ENCODE results near the gene MZF1.
"Not testable (repeated sequence)": the region's sequence is repeated elsewhere in the genome, so short reads cannot be mapped to it uniquely, and the experiment has no call there.

The MZF1 gene

GRCh38 chr19:58554494-58555368, 18.4 kb downstream of the MZF1 start, which contains the start of gene CHMP2A:
Gene CHMP2A, minus strand, starts transcription at chr19:58555105. Its CDS starts 893 bp downstream, at chr19:58554212.
- no peak for DNase-seq

DNA sequence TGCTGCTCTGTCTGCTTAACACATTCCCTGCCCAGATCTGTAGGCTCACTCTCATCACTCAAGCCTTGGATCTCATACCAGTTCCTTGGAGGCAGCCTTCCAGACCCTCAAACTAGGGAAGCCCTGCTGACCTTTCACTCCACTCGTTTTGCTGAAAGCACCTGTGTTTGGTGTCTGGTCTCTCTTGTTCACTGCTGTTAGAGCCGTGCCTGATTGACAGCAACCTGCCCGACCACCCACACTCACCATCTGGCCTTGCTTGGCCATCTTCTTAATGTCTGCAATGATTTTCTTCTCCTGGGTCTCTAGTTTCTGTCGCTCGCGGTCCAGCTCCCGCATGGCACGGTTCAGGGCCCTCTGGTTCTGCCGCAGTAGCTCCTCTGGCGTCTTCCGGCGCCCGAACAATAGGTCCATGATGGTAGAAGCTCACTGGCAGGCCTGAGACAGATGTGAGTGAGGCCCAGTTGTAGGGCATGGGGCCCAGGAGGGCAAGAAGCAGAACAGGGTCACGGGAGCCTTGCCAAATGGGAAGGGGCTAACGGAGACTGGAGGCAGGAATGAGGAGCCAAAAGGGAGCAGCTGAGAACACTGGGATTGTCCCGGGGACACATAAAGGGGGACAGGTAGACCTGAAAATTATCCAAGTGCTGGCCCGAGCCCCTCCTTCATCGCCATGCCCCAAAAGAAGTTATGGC, 19.2 kb downstream of the MZF1 start:
- DNase-seq = no peak

DNA sequence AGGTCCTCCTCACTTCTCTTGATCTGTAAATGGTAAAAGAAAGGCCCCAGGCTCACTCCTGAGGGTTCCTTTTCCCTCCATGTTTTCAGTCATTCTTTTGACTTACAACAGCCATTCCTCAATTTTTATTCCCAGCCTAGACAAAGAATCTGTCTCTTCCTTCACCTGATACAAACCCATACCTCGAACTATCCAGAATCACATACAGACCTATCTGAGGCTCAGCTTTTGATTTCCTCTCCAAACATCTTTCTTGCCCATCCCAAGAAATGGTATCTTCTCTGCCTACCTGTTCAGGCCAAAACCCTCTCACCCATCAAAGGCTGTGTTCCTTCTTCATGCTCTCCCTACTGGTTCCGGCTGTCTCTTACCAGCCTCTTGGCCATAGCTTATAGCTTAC, 20.5 kb downstream of the MZF1 start:
- no peak for DNase-seq

DNA sequence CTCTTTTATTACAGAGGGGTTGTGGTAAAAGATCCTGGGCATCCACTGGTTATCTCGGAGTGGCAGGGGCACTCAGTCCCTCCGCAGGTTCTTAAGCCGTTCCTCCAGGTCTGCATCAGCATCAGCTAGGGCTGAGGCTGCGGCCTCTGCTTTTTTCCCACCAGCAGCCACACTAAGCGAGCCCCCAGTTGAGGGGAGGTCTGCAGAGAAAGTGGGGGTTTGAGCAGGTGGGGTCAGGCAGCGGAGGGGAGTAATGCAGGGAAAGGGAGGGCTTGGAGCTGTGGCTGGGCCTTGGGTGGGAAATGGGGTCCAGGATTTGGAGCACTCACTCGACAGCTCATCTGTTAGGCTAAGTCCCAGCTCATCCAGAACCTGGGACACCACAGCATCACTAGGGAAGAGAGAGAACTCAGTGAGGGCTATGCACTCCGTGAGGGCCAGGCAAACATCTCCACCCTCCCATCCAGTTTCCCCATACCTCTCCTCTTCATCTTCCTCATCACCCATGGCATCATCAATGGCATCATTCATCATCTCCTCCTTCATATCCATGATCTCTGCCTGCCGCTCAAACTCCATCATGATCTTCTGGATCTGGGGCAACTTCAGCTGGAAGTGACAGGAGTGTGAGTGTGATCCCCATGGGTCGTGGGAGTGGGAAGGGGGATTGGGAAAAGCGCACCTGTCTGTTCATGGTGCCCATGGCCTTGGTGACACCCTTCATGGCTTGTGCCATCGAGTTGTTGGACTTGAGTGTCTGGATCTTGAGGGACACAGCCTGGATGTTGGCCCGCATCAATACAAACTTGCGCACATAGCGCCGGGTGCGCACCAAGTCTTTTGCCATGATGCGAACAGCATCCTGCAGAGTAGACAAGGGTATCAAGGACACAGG, 21.3 kb downstream of the MZF1 start:
- DNase-seq = no peak

GRCh38 chr19:58551123-58551497, 22.0 kb downstream of the MZF1 start:
- no peak for DNase-seq

GRCh38 chr19:58550362-58551122, 22.6 kb downstream of the MZF1 start:
- no peak for DNase-seq

DNA sequence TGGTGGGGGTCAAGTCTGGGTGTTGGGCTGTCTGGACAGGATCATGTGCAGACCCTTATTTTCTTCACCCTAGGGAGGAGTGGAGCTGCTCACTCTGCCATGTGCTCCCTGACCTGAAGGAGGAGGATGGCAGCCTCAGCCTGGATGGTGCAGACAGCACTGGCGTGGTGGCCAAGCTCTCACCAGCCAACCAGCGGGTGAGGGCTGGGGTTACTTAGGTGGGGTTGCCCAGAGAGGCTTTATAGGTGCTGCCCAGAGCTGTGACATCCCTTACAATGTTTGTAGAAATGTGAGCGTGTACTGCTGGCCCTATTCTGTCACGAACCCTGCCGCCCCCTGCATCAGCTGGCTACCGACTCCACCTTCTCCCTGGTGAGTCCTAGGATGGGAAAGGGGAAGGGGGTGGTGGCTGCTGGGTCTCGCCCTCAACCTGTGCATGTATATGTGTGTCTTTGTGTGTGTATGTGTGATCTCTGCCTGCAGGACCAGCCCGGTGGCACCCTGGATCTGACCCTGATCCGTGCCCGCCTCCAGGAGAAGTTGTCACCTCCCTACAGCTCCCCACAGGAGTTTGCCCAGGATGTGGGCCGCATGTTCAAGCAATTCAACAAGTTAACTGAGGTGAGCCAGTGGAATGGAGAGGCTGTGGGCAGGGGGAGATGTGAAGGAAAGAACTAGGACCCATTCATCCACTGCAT, 23.3 kb downstream of the MZF1 start:
- DNase-seq = no peak

- DNase-seq = no peak
These were observed 24.1 kb downstream of the MZF1 start for GRCh38 chr19:58548859-58549663.

DNA sequence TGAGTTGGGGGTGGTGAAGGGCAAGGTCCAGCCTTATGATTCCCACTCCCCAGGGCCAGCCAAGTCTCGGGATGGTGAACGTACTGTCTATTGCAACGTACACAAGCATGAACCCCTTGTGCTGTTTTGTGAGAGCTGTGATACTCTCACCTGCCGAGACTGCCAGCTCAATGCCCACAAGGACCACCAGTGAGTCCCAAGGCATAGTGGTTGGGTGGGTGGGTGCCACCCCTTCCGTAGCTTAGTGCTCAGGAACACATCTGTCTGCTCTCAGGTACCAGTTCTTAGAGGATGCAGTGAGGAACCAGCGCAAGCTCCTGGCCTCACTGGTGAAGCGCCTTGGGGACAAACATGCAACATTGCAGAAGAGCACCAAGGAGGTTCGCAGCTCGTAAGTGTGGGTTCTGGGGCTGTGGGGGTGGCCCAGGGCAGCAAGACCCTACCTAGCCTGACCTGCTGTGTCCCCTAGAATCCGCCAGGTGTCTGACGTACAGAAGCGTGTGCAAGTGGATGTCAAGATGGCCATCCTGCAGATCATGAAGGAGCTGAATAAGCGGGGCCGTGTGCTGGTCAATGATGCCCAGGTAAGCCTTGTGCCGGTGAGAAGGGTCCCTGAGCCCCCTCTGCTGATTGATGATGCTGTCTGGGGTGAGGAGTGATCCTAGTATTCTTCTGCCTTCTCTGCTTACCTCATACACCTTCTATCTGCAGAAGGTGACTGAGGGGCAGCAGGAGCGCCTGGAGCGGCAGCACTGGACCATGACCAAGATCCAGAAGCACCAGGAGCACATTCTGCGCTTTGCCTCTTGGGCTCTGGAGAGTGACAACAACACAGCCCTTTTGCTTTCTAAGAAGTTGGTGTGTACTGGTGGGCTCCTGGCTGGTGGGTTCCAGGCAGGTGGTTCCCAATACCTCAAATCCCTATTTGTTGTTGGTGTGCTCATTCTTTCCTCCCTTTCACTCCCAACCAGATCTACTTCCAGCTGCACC, 25.5 kb downstream of the MZF1 start:
- no peak for DNase-seq

GRCh38 chr19:58546019-58546530, 27.1 kb downstream of the MZF1 start:
- DNase-seq = no peak

GRCh38 chr19:58545286-58546018, 27.7 kb downstream of the MZF1 start:
- no peak for DNase-seq

DNA sequence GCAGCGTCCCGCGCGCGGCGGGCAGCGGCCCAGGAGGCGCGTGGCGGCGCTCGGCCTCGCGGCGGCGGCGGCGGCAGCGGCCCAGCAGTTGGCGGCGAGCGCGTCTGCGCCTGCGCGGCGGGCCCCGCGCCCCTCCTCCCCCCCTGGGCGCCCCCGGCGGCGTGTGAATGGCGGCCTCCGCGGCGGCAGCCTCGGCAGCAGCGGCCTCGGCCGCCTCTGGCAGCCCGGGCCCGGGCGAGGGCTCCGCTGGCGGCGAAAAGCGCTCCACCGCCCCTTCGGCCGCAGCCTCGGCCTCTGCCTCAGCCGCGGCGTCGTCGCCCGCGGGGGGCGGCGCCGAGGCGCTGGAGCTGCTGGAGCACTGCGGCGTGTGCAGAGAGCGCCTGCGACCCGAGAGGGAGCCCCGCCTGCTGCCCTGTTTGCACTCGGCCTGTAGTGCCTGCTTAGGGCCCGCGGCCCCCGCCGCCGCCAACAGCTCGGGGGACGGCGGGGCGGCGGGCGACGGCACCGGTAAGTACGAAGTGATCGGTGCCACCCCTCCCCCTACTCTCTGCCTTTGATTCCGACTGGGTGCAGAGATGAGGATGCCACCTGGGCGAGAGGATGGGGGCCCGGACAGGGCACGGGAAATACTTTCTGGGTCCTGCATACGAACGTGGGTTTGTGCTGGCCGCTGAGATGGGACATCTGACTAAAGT, 28.4 kb downstream of the MZF1 start:
- DNase-seq = no peak

GRCh38 chr19:58543826-58544590, 29.1 kb downstream of the MZF1 start, which contains the start of gene TRIM28:
Gene TRIM28, plus strand, starts transcription at chr19:58544064. Its CDS starts 694 bp downstream, at chr19:58544758.
- no peak for DNase-seq

DNA sequence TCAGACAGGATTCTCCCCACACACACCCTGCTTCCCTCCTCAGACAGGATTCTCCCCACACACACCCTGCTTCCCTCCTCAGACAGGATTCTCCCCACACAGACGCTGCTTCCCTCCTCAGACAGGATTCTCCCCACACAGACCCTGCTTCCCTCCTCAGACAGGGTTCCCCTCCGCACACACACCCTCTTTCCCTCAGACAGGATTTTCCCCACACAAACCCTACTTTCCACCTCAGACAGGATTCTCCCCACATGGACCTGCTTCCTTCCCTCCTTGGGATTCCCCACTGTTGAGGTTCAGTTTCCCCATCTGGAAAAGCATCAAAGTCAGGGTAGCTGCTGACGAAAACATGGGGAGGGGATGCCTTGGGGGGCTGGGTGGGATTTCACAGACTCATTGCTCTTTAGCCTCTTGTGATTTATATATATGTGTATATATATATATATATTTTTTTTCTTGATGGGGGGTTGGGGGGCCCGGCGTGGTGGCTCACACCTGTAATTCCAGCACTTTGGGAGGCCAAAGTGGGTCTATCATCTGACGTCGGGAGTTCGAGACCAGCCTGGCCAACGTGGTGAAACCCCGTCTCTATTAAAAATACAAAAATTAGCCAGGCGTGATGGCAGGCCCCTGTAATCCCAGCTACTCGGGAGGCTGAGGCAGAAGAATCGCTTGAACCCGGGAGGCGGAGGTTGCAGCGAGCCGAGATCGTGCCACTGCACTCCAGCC, 30.3 kb downstream of the MZF1 start:
- DNase-seq = not testable (repeated sequence)

GRCh38 chr19:58539169-58539559, 34.0 kb downstream of the MZF1 start:
- DNase-seq = not testable (repeated sequence)

All from NCI-H774 (cell line).